ENCODE data around the gene ROCK2. TPM values are rescaled to one million over a fixed set of nuclear protein-coding genes. Genes with fewer than 3 reads are reported as not detected.

ROCK2 gene
- total and polyA plus RNA-seq, 2 of the 13 experiments (the other 11 are each of a cell fraction or from before 2014, with no cell fraction given) = 38.1 to 119 TPM

DNA sequence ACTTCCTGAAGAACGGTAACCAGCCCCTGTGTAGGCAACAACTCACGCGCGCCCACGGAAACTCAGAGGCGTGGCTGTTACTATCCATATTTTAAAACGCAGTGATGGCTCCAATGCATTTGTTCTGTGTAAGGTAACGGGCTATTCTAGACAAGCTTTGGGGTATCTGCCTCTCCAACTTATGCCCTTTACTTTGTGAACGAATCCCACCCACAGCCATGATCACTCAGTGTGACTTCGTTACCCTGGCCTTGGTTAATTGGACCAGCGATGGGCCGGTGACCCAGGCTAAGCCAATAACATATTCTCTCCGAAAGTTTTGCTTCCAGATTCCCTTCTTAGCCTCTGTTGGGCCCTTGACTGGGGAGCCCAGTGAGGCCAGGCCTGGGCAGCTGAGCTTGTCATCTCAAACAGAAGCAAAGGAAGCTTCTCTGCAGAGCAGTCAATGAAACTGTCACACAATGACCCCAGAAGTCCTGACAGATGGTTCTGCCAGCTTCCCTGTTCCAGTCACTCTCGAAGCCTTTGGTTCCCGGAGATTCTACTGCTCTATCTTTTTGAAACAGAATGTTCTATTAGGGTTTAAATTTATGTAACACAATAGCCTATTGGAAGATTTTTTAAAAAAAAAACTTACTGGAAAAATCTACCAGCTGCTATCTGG is 30.7 kb upstream of the ROCK2 start (continued):
- TF ChIP-seq, protein P1, sequence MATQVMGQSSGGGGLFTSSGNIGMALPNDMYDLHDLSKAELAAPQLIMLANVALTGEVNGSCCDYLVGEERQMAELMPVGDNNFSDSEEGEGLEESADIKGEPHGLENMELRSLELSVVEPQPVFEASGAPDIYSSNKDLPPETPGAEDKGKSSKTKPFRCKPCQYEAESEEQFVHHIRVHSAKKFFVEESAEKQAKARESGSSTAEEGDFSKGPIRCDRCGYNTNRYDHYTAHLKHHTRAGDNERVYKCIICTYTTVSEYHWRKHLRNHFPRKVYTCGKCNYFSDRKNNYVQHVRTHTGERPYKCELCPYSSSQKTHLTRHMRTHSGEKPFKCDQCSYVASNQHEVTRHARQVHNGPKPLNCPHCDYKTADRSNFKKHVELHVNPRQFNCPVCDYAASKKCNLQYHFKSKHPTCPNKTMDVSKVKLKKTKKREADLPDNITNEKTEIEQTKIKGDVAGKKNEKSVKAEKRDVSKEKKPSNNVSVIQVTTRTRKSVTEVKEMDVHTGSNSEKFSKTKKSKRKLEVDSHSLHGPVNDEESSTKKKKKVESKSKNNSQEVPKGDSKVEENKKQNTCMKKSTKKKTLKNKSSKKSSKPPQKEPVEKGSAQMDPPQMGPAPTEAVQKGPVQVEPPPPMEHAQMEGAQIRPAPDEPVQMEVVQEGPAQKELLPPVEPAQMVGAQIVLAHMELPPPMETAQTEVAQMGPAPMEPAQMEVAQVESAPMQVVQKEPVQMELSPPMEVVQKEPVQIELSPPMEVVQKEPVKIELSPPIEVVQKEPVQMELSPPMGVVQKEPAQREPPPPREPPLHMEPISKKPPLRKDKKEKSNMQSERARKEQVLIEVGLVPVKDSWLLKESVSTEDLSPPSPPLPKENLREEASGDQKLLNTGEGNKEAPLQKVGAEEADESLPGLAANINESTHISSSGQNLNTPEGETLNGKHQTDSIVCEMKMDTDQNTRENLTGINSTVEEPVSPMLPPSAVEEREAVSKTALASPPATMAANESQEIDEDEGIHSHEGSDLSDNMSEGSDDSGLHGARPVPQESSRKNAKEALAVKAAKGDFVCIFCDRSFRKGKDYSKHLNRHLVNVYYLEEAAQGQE (IDR thresholded peaks at IDR 0.05; ENCODE audit: borderline replicate concordance in 1 of 2, low read depth in 1 of 2, low read length in 2 of 2) = no peak
- TF ChIP-seq SIN3B (IDR thresholded peaks at IDR 0.05; ENCODE audit: low read length) (no peak), ZNF180 (CRISPR knock-in tag; IDR thresholded peaks at IDR 0.05; ENCODE audit: borderline replicate concordance, low read depth) (0 out of 2 replicates have a peak, but pooled peaks have one; percentile 79), ZMYM2 (CRISPR knock-in tag; IDR thresholded peaks at IDR 0.05) (no peak), DR1 (CRISPR knock-in tag; IDR thresholded peaks at IDR 0.05) (peak; percentile 41; the same call in 1 of the 2 replicates), ZNF138 (CRISPR knock-in tag; IDR thresholded peaks at IDR 0.05; ENCODE audit: low read depth) (no peak), NCOA2 (CRISPR knock-in tag; IDR thresholded peaks at IDR 0.05) (no peak), RBAK (CRISPR knock-in tag; IDR thresholded peaks at IDR 0.05) (no peak), PRMT3 (CRISPR knock-in tag; IDR thresholded peaks at IDR 0.05; ENCODE audit: borderline replicate concordance, low read depth) (0 out of 2 replicates have a peak, but pooled peaks have one; percentile 32), ZNF891 (CRISPR knock-in tag; IDR thresholded peaks at IDR 0.05) (0 out of 2 replicates have a peak, but pooled peaks have one; percentile 4), NFIC (IDR thresholded peaks at IDR 0.05; ENCODE audit: low read length) (no peak), KDM5B (CRISPR knock-in tag; IDR thresholded peaks at IDR 0.05; ENCODE audit: borderline replicate concordance) (no peak), YEATS4 (CRISPR knock-in tag; IDR thresholded peaks at IDR 0.05; ENCODE audit: borderline replicate concordance) (no peak)
- TF ChIP-seq, protein P2, sequence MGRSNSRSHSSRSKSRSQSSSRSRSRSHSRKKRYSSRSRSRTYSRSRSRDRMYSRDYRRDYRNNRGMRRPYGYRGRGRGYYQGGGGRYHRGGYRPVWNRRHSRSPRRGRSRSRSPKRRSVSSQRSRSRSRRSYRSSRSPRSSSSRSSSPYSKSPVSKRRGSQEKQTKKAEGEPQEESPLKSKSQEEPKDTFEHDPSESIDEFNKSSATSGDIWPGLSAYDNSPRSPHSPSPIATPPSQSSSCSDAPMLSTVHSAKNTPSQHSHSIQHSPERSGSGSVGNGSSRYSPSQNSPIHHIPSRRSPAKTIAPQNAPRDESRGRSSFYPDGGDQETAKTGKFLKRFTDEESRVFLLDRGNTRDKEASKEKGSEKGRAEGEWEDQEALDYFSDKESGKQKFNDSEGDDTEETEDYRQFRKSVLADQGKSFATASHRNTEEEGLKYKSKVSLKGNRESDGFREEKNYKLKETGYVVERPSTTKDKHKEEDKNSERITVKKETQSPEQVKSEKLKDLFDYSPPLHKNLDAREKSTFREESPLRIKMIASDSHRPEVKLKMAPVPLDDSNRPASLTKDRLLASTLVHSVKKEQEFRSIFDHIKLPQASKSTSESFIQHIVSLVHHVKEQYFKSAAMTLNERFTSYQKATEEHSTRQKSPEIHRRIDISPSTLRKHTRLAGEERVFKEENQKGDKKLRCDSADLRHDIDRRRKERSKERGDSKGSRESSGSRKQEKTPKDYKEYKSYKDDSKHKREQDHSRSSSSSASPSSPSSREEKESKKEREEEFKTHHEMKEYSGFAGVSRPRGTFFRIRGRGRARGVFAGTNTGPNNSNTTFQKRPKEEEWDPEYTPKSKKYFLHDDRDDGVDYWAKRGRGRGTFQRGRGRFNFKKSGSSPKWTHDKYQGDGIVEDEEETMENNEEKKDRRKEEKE (IDR thresholded peaks at IDR 0.05) = no peak
- TF ChIP-seq, protein P3, sequence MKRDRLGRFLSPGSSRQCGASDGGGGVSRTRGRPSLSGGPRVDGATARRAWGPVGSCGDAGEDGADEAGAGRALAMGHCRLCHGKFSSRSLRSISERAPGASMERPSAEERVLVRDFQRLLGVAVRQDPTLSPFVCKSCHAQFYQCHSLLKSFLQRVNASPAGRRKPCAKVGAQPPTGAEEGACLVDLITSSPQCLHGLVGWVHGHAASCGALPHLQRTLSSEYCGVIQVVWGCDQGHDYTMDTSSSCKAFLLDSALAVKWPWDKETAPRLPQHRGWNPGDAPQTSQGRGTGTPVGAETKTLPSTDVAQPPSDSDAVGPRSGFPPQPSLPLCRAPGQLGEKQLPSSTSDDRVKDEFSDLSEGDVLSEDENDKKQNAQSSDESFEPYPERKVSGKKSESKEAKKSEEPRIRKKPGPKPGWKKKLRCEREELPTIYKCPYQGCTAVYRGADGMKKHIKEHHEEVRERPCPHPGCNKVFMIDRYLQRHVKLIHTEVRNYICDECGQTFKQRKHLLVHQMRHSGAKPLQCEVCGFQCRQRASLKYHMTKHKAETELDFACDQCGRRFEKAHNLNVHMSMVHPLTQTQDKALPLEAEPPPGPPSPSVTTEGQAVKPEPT (CRISPR knock-in tag; IDR thresholded peaks at IDR 0.05; ENCODE audit: low read depth) = no peak
- TF ChIP-seq, protein P4, sequence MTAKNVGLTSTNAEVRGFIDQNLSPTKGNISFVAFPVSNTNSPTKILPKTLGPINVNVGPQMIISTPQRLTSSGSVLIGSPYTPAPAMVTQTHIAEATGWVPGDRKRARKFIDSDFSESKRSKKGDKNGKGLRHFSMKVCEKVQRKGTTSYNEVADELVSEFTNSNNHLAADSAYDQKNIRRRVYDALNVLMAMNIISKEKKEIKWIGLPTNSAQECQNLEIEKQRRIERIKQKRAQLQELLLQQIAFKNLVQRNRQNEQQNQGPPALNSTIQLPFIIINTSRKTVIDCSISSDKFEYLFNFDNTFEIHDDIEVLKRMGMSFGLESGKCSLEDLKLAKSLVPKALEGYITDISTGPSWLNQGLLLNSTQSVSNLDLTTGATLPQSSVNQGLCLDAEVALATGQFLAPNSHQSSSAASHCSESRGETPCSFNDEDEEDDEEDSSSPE (CRISPR knock-in tag; IDR thresholded peaks at IDR 0.05) = no peak
- TF ChIP-seq, protein P5, sequence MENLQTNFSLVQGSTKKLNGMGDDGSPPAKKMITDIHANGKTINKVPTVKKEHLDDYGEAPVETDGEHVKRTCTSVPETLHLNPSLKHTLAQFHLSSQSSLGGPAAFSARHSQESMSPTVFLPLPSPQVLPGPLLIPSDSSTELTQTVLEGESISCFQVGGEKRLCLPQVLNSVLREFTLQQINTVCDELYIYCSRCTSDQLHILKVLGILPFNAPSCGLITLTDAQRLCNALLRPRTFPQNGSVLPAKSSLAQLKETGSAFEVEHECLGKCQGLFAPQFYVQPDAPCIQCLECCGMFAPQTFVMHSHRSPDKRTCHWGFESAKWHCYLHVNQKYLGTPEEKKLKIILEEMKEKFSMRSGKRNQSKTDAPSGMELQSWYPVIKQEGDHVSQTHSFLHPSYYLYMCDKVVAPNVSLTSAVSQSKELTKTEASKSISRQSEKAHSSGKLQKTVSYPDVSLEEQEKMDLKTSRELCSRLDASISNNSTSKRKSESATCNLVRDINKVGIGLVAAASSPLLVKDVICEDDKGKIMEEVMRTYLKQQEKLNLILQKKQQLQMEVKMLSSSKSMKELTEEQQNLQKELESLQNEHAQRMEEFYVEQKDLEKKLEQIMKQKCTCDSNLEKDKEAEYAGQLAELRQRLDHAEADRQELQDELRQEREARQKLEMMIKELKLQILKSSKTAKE (CRISPR knock-in tag; IDR thresholded peaks at IDR 0.05; ENCODE audit: borderline replicate concordance) = no peak

All from HepG2 (cell line).